Peyer's patch (tissue), 4 donors: ENCODE measurements around the gene STK38L. TPM values are rescaled to one million over a fixed set of nuclear protein-coding genes. Genes with fewer than 3 reads are reported as not detected.

Experiments
- DNase-seq, 3 donors: peaks; one replicate each; pipeline ENCODE4 v3.0.0-alpha.2; 2017 to 2019
- H3K27ac ChIP-seq, 4 donors: fragments of 200-600 bp; sonication (generic); one replicate each; pipeline ENCODE4 v1.5.1; 2016 to 2019
- H3K27me3 ChIP-seq, 2 donors: fragments of 200-600 bp; sonication (generic); one replicate each; pipeline ENCODE4 v1.5.1; 2019
- H3K36me3 ChIP-seq, 3 donors: fragments of 200-600 bp; sonication (generic); one replicate each; pipeline ENCODE4 v1.5.1; 2016 to 2019
- H3K4me1 ChIP-seq, 4 donors: fragments of 200-600 bp; sonication (generic); one replicate each; pipeline ENCODE4 v1.5.1; 2016 to 2019
- H3K4me3 ChIP-seq, 4 donors: fragments of 200-600 bp; sonication (generic); 1 replicate in 3 of 4; 2 replicates in 1 of 4; pipeline ENCODE4 v1.5.1; 2016 to 2019; ENCODE audit warnings: mild to moderate bottlenecking in 1 of 4
- H3K9me3 ChIP-seq, 4 donors: fragments of 200-600 bp; sonication (generic); one replicate each; pipeline ENCODE4 v1.5.1; 2016 to 2019; ENCODE audit warnings: mild to moderate bottlenecking in 1 of 4
- CTCF ChIP-seq, 6 experiments: fragments of 450-650 bp in 4 of 6; fragments of 200-600 bp in 2 of 6; sonication (generic) in 1 of 6; IDR thresholded peaks; one replicate each; pipeline ENCODE4 v1.5.1; 2017 to 2019; ENCODE audit warnings: antibody characterized with exemption in 6 of 6, mild to moderate bottlenecking in 3 of 6, moderate library complexity in 1 of 6
- POLR2A ChIP-seq, 2 donors: fragments of 450-650 bp; IDR thresholded peaks; one replicate each; pipeline ENCODE4 v1.5.1; 2017; ENCODE audit warnings: antibody characterized with exemption in 2 of 2, mild to moderate bottlenecking in 2 of 2, moderate library complexity in 2 of 2
- total RNA-seq, 4 donors: library from RNA; depleted of rRNA; stranded (reverse); fragments of >200 nt; gene quantifications; one replicate each; pipeline ENCODE4 v1.1.0, GENCODE V29; 2016

The STK38L gene
- total RNA-seq, 4 donors from 2014 or later, result 19.6 to 33.0 (median 22.1) TPM

- no peaks in the 10 kb centered on the region for H3K9me3 ChIP-seq
- no peaks in the 10 kb centered on the region for H3K27me3 ChIP-seq
- TF ChIP-seq CTCF (IDR thresholded peaks at IDR 0.05), result no peak
- TF ChIP-seq POLR2A (IDR thresholded peaks at IDR 0.05), result no peak
- peaks cover 0 to 5% (median 0%) of the 10 kb centered on the region in 4 donors for H3K4me1 ChIP-seq
- H3K36me3 ChIP-seq, result no peaks in the 10 kb centered on the region
- no peak overlapping the region for H3K4me3 ChIP-seq
- DNase-seq, result no peak
- H3K27ac ChIP-seq, result no peak overlapping the region
Observed at GRCh38 chr12:27335364-27336281, 91.5 kb downstream of the STK38L start.

- H3K4me3 ChIP-seq, result no peak overlapping the region
- no peak for TF ChIP-seq POLR2A (IDR thresholded peaks at IDR 0.05)
- H3K27me3 ChIP-seq, result no peaks in the 10 kb centered on the region
- no peak overlapping the region for H3K27ac ChIP-seq
- no peak for DNase-seq
- H3K4me1 ChIP-seq, result peaks cover 0 to 5% (median 0%) of the 10 kb centered on the region in 4 donors
- no peaks in the 10 kb centered on the region for H3K9me3 ChIP-seq
- no peaks in the 10 kb centered on the region for H3K36me3 ChIP-seq
Observed at GRCh38 chr12:27336282-27336653, 92.2 kb downstream of the STK38L start.

- Histone ChIP-seq H3K4me1 (peaks cover 0 to 5% (median 0%) of the 10 kb centered on the region in 4 donors), H3K27me3 (no peaks in the 10 kb centered on the region), H3K36me3 (no peaks in the 10 kb centered on the region), H3K9me3 (no peaks in the 10 kb centered on the region), H3K4me3 (no peak overlapping the region), H3K27ac (no peak overlapping the region)
- no peak for DNase-seq
- TF ChIP-seq POLR2A (IDR thresholded peaks at IDR 0.05) (no peak), CTCF (IDR thresholded peaks at IDR 0.05) (no peak)
Observed at GRCh38 chr12:27337376-27337775, 93.3 kb downstream of the STK38L start.

GRCh38 chr12:27338473-27338872, 94.4 kb downstream of the STK38L start:
- no peak for DNase-seq
- Histone ChIP-seq H3K27ac (no peak overlapping the region), H3K4me3 (no peak overlapping the region), H3K4me1 (peaks cover 0 to 2% (median 0%) of the 10 kb centered on the region in 4 donors), H3K9me3 (no peaks in the 10 kb centered on the region), H3K36me3 (no peaks in the 10 kb centered on the region), H3K27me3 (no peaks in the 10 kb centered on the region)
- no peak for TF ChIP-seq CTCF (IDR thresholded peaks at IDR 0.05)
- no peak for TF ChIP-seq POLR2A (IDR thresholded peaks at IDR 0.05)

GRCh38 chr12:27340971-27341370, 96.9 kb downstream of the STK38L start:
- Histone ChIP-seq H3K27me3 (no peaks in the 10 kb centered on the region), H3K27ac (no peak overlapping the region), H3K36me3 (no peaks in the 10 kb centered on the region), H3K4me1 (no peaks in the 10 kb centered on the region), H3K4me3 (no peak overlapping the region), H3K9me3 (no peaks in the 10 kb centered on the region)
- no peak for TF ChIP-seq CTCF (IDR thresholded peaks at IDR 0.05)
- TF ChIP-seq POLR2A (IDR thresholded peaks at IDR 0.05), result no peak
- DNase-seq, result no peak

- Histone ChIP-seq H3K4me3 (no peak overlapping the region), H3K9me3 (no peaks in the 10 kb centered on the region), H3K36me3 (no peaks in the 10 kb centered on the region), H3K27me3 (no peaks in the 10 kb centered on the region), H3K27ac (no peak overlapping the region), H3K4me1 (no peaks in the 10 kb centered on the region)
- no peak for DNase-seq
- TF ChIP-seq CTCF (IDR thresholded peaks at IDR 0.05), result no peak
- no peak for TF ChIP-seq POLR2A (IDR thresholded peaks at IDR 0.05)
Observed at GRCh38 chr12:27342536-27342935, 98.5 kb downstream of the STK38L start.
